Activated T-cell treated with anti-CD3 and anti-CD28 coated beads, Interleukin-2, amount 50 U/mL, for 72 hours (primary cell): ENCODE measurements around the gene SH3TC1. TPM values are rescaled to one million over a fixed set of nuclear protein-coding genes. Genes with fewer than 3 reads are reported as not detected.

ENCODE experiments used
- ATAC-seq, 2 donors: fragments of 150-1000 bp; cut with Tn5 transposase; replicated peaks in 1 of 2; 2 replicates each; pipeline ENCODE4 v1.10.0; 2021; ENCODE audit warnings: moderate library complexity in 2 of 2, mild to moderate bottlenecking in 1 of 2
- DNase-seq, 2 donors: peaks; one replicate each; pipeline ENCODE4 v3.0.0; 2021 to 2022; ENCODE audit warnings: mixed read lengths in 1 of 2
- H3K27ac Mint-ChIP-seq: one replicate; pipeline ENCODE4 v1.8.0; 2022; ENCODE audit warnings: mild to moderate bottlenecking, moderate library complexity, mixed read lengths
- H3K27me3 Mint-ChIP-seq: one replicate; pipeline ENCODE4 v1.8.0; 2022; ENCODE audit warnings: low read depth, mixed read lengths
- H3K36me3 Mint-ChIP-seq, 2 donors: one replicate each; pipeline ENCODE4 v1.8.0; 2022; ENCODE audit warnings: mixed read lengths in 2 of 2, mild to moderate bottlenecking in 1 of 2; ENCODE audit not compliant: insufficient read depth in 2 of 2
- H3K4me1 Mint-ChIP-seq: one replicate; pipeline ENCODE4 v1.8.0; 2022; ENCODE audit warnings: low read depth, mixed read lengths
- H3K4me3 Mint-ChIP-seq, 2 donors: one replicate each; pipeline ENCODE4 v1.8.0; 2022; ENCODE audit warnings: mild to moderate bottlenecking in 2 of 2, mixed read lengths in 2 of 2, moderate library complexity in 2 of 2
- H3K9me3 Mint-ChIP-seq, 2 donors: one replicate each; pipeline ENCODE4 v1.8.0; 2022; ENCODE audit warnings: mixed read lengths in 2 of 2
- total RNA-seq, 2 donors: library from RNA; stranded (reverse); gene quantifications; one replicate each; pipeline ENCODE4 v1.2.3, GENCODE V29; 2022

SH3TC1 gene
- total RNA-seq, 2 donors from 2014 or later, result 15.2 to 39.0 TPM

DNA sequence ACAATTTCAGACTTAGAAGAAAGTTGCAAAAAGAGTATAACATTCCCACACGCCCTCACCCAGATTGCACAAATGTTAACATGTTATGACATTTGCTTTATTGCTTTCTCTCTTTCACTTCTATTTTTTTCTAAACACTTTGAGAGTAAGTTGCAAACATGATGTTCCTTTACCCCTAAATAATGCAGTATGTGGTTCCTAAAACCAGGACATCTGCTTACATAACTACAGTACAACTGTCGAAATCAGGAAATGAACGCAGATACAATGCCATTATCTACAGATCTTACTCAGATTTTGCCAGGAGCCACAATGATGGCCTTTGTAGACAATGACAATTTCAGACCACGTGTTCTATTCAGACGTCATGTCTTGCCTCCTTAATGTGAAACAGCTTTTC is 22.4 kb downstream of the SH3TC1 start:
- H3K27ac Mint-ChIP-seq, result no peak overlapping the region
- no peaks in the 10 kb centered on the region for H3K27me3 Mint-ChIP-seq
- peaks cover 33% of the 10 kb centered on the region for H3K4me1 Mint-ChIP-seq
- H3K9me3 Mint-ChIP-seq, result no peaks in the 10 kb centered on the region
- peak; percentile 63 to 76 for ATAC-seq
- H3K36me3 Mint-ChIP-seq, result peaks cover 0 to 10% of the 10 kb centered on the region in 2 donors
- no peak for DNase-seq
- peak overlapping the region in 1 of 2 donors; percentile 16 for H3K4me3 Mint-ChIP-seq

DNA sequence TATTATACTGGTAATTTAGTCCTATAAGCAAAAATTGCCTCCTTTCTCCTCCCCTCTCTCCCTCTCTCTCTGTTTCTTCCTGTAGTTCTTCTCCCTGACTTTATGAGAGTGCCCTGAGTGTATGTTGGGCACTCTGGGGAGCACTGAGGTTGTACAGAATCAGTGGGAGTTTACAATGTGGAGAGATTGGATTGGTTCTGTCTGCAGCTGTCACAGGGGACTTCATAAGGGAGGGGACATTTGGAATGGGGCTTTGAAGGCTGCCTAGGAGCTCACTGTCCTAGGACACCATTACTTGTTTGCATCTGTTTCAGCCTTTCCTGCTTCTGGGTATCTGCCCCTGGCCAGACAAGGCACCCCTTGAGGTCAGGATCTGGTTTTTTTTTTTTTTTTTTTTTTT is 22.9 kb downstream of the SH3TC1 start:
- Mint-ChIP-seq H3K4me1 (peaks cover 33% of the 10 kb centered on the region), H3K27me3 (no peaks in the 10 kb centered on the region), H3K9me3 (no peaks in the 10 kb centered on the region), H3K27ac (no peak overlapping the region), H3K4me3 (no peak overlapping the region), H3K36me3 (peaks cover 0 to 10% of the 10 kb centered on the region in 2 donors)
- DNase-seq (no peak), ATAC-seq (no peak)

- no peak for ATAC-seq
- peaks cover 0 to 10% of the 10 kb centered on the region in 2 donors for H3K36me3 Mint-ChIP-seq
Observed at GRCh38 chr4:8222609-8223388, 23.7 kb downstream of the SH3TC1 start.

DNA sequence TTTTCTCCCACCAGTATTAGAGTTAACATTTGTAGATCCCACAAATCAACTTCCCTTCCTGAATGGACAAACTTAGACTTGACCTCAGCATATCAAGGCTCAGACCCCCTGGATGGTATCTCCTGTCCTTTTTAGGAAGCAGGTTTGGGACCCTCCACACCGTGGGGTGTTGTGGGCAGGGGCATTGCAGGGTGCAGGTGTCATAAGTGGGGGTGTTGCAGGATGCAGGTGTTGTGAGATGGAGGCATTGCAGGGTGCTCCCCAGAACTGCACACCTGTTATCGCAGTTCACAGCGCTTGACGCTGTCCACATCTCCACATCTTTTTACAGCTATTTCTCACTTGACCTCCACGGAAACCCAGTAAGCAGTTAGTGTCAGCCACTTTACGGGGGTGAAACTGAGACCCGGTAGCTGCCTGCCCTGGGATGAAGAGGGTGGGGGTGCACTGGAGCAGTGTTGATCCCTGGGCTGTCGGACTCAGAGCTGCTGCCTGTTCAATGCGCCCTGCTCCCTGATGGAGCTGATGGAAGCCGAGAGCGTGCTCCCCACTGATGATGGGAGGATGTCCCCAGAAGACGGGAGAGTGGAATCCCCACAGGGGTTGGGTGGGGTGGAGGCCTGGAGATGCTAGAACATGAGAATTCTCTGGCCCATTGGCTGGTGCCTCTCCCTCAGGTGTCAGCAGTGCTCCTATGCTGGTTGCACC is 25.3 kb downstream of the SH3TC1 start:
- Mint-ChIP-seq H3K4me1 (peaks cover 43% of the 10 kb centered on the region), H3K4me3 (no peak overlapping the region), H3K27ac (no peak overlapping the region), H3K9me3 (no peaks in the 10 kb centered on the region), H3K36me3 (peaks cover 0 to 10% of the 10 kb centered on the region in 2 donors), H3K27me3 (no peaks in the 10 kb centered on the region)
- DNase-seq, result no peak
- no peak for ATAC-seq

More at GRCh38 chr4:8222609-8223388, 23.7 kb downstream of the SH3TC1 start:
- Mint-ChIP-seq H3K4me1 (peaks cover 33% of the 10 kb centered on the region), H3K9me3 (no peaks in the 10 kb centered on the region), H3K27ac (no peak overlapping the region), H3K4me3 (no peak overlapping the region), H3K27me3 (no peaks in the 10 kb centered on the region)
- DNase-seq, result no peak

GRCh38 chr4:8224975-8225625 is 26.0 kb downstream of the SH3TC1 start:
- peak in 1 of 2 donors; percentile 9 for DNase-seq
- no peak for ATAC-seq
- Mint-ChIP-seq H3K27me3 (no peaks in the 10 kb centered on the region), H3K36me3 (peaks cover 0 to 10% of the 10 kb centered on the region in 2 donors), H3K4me1 (peaks cover 46% of the 10 kb centered on the region), H3K27ac (no peak overlapping the region), H3K4me3 (no peak overlapping the region), H3K9me3 (no peaks in the 10 kb centered on the region)

DNA sequence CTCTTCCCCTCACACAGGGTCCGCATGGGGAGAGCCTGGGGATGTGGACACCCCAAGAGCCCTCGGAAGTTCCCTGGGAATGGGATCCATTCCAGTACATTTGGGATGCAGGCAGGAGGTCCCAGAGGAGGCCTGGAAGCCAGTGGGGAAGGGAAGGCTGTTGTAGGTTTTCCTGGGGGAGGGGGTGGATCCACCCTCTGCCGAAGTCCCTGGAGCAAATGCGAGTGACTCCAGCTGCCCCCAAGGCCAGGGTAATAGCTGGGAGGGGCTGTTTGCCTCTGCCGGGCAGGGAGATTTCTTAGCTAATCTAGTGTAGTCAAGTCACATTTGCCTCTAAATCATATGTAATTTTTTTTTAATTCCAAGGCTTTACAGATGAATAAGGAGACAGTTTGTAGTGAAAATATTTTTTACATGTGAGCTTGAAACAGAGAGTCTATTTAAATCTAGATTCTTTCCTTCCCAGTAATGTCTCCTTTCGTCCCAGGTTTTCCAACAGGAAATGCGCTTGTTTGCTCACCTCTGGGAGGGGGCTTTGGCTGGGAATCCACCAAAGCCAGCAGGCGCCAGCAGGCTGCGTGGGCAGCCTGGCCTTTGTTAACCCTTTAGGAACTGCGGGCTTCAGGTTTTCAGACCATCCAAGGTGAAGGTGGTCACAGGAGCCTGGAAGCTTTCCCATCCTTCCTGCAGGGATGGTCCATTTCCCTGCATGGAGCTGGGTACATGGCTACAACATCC is 26.8 kb downstream of the SH3TC1 start:
- H3K36me3 Mint-ChIP-seq, result peaks cover 0 to 12% of the 10 kb centered on the region in 2 donors
- H3K4me3 Mint-ChIP-seq, result no peak overlapping the region
- H3K4me1 Mint-ChIP-seq, result peaks cover 49% of the 10 kb centered on the region
- no peaks in the 10 kb centered on the region for H3K9me3 Mint-ChIP-seq
- ATAC-seq, result no peak
- no peak overlapping the region for H3K27ac Mint-ChIP-seq
- no peak for DNase-seq
- no peaks in the 10 kb centered on the region for H3K27me3 Mint-ChIP-seq

DNA sequence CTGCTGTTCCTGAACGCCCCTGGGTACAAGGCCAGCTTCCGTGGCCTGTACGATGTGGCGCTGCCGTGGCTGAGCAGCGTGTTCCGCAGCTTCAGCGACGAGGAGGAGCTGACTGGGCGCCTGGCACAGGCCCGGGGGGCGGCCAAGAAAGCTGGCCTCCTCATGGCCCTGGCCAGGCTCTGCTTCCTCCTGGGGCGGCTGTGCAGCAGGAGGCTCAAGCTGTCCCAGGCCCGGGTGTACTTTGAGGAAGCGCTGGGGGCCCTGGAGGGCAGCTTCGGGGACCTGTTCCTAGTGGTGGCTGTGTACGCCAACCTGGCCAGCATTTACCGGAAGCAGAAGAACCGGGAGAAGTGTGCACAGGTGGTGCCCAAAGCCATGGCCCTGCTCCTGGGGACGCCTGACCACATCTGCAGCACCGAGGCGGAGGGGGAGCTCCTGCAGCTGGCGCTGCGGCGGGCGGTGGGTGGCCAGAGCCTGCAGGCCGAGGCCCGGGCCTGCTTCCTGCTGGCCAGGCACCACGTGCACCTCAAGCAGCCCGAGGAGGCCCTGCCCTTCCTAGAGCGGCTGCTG is 28.2 kb downstream of the SH3TC1 start:
- ATAC-seq (no peak), DNase-seq (no peak)
- no peak overlapping the region for H3K27ac Mint-ChIP-seq
- H3K4me3 Mint-ChIP-seq, result no peak overlapping the region
- H3K36me3 Mint-ChIP-seq, result peaks cover 0 to 8% of the 10 kb centered on the region in 2 donors
- peaks cover 39% of the 10 kb centered on the region for H3K4me1 Mint-ChIP-seq
- H3K27me3 Mint-ChIP-seq, result no peaks in the 10 kb centered on the region
- H3K9me3 Mint-ChIP-seq, result no peaks in the 10 kb centered on the region

- Mint-ChIP-seq H3K36me3 (peaks cover 0 to 4% of the 10 kb centered on the region in 2 donors), H3K9me3 (no peaks in the 10 kb centered on the region), H3K4me3 (no peak overlapping the region), H3K4me1 (peaks cover 34% of the 10 kb centered on the region), H3K27ac (no peak overlapping the region), H3K27me3 (no peaks in the 10 kb centered on the region)
- DNase-seq (no peak), ATAC-seq (no peak)
Observed at GRCh38 chr4:8227771-8228318, 28.8 kb downstream of the SH3TC1 start.

- DNase-seq (peak; percentile 83 to 87), ATAC-seq (peak; percentile 84 to 89)
- Mint-ChIP-seq H3K9me3 (no peaks in the 10 kb centered on the region), H3K27ac (peak overlapping the region; percentile 73), H3K4me1 (peaks cover 34% of the 10 kb centered on the region), H3K4me3 (peak overlapping the region; percentile 65 to 68), H3K36me3 (peaks cover 0 to 4% of the 10 kb centered on the region in 2 donors), H3K27me3 (no peaks in the 10 kb centered on the region)
Observed at GRCh38 chr4:8228319-8229250, 29.5 kb downstream of the SH3TC1 start.

GRCh38 chr4:8229331-8229975 is 30.4 kb downstream of the SH3TC1 start:
- ATAC-seq, result peak in 1 of 2 donors; percentile 2
- Mint-ChIP-seq H3K27ac (no peak overlapping the region), H3K4me1 (peaks cover 34% of the 10 kb centered on the region), H3K27me3 (no peaks in the 10 kb centered on the region), H3K4me3 (peak overlapping the region; percentile 65 to 68), H3K36me3 (peaks cover 0 to 4% of the 10 kb centered on the region in 2 donors), H3K9me3 (no peaks in the 10 kb centered on the region)
- no peak for DNase-seq

DNA sequence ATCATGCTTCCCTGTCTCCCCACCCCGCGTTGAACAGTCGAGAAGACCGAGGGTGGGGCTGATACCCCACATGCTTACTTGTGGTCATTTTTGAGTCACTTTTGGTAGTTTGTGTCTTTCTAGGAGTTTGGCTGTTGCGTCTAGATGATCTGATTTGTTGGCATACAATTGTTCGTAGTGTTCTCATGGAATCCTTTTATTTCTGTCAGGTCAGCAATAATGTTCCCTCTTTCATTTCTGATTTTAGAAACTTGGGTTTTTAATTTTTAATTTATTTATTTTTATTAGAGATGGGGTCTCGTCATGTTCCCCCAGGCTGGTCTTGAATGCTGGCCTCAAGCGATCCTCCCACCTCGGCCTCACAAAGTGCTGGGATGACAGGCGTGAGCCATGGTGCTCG is 30.9 kb downstream of the SH3TC1 start:
- ATAC-seq (no peak), DNase-seq (no peak)
- H3K27me3 Mint-ChIP-seq, result no peaks in the 10 kb centered on the region
- peaks cover 0 to 2% of the 10 kb centered on the region in 2 donors for H3K36me3 Mint-ChIP-seq
- no peaks in the 10 kb centered on the region for H3K9me3 Mint-ChIP-seq
- peaks cover 30% of the 10 kb centered on the region for H3K4me1 Mint-ChIP-seq
- H3K27ac Mint-ChIP-seq, result no peak overlapping the region
- no peak overlapping the region for H3K4me3 Mint-ChIP-seq
